OCI-LY7 (cell line): ENCODE results near the gene MIPEP. TPM values are rescaled to one million over a fixed set of nuclear protein-coding genes. Genes with fewer than 3 reads are reported as not detected.

Experiments
- BruUV-seq: library from RNA; stranded (reverse); fragments of 400-500 nt; replicated peaks from 2 replicates; lab custom pipeline; 2021; lab: Mats Ljungman, UMichigan
- CTCF ChIA-PET: fragments of 300-600 bp; sonication (Branson Sonifier 250); formaldehyde crosslinking; loops from one replicate; lab custom pipeline; 2022; ENCODE audit warnings: antibody characterized with exemption; ENCODE audit not compliant: unreplicated experiment; lab: Charles Lee
- POLR2A ChIA-PET: fragments of 300-600 bp; sonication (Branson Sonifier 250); formaldehyde crosslinking; loops from one replicate; lab custom pipeline; 2022; ENCODE audit warnings: antibody characterized with exemption; lab: Charles Lee
- DNase-seq: peaks from one replicate; pipeline ENCODE4 v3.0.0-alpha.2; 2015; ENCODE audit warnings: low spot score
- H2AFZ ChIP-seq: fragments of 200-600 bp; sonication (generic), shearing (Covaris generic); 2 replicates; pipeline ENCODE4 v1.6.1; 2014; ENCODE audit warnings: mild to moderate bottlenecking, antibody characterized with exemption, low read length, moderate library complexity
- H3K27ac ChIP-seq: fragments of 200-600 bp; sonication (generic); 2 replicates; pipeline ENCODE4 v1.5.1; 2014; ENCODE audit warnings: mixed run types, low read depth, mild to moderate bottlenecking, moderate library complexity, low read length, inconsistent platforms; ENCODE audit not compliant: poor library complexity, severe bottlenecking
- H3K36me3 ChIP-seq: fragments of 200-600 bp; sonication (generic); 2 replicates; pipeline ENCODE4 v1.6.1; 2014; ENCODE audit warnings: mild to moderate bottlenecking, antibody characterized with exemption, low read length, moderate library complexity, mixed read lengths; ENCODE audit not compliant: insufficient read depth
- H3K4me1 ChIP-seq: fragments of 200-600 bp; sonication (generic); 2 replicates; pipeline ENCODE4 v1.5.1; 2014; ENCODE audit warnings: mild to moderate bottlenecking, low read length; ENCODE audit not compliant: insufficient read depth, poor library complexity, severe bottlenecking
- H3K4me2 ChIP-seq: fragments of 200-600 bp; sonication (generic); 2 replicates; pipeline ENCODE4 v1.6.1; 2014; ENCODE audit warnings: mild to moderate bottlenecking, low read length
- H3K4me3 ChIP-seq: fragments of 200-600 bp; sonication (generic); 2 replicates; pipeline ENCODE4 v1.5.1; 2014; ENCODE audit warnings: mild to moderate bottlenecking, low read depth, low read length; ENCODE audit not compliant: poor library complexity, severe bottlenecking
- H3K79me2 ChIP-seq: fragments of 200-600 bp; sonication (generic); 2 replicates; pipeline ENCODE4 v1.6.1; 2016; ENCODE audit warnings: low read depth, mild to moderate bottlenecking, low read length, moderate library complexity, mixed read lengths; ENCODE audit not compliant: insufficient read depth
- H3K9me2 ChIP-seq: fragments of 200-600 bp; sonication (generic); 2 replicates; pipeline ENCODE4 v1.6.1; 2016; ENCODE audit warnings: mild to moderate bottlenecking, low read length, mixed read lengths; ENCODE audit not compliant: insufficient read depth
- H3K9me3 ChIP-seq: fragments of 200-600 bp; sonication (generic); 2 replicates; pipeline ENCODE4 v1.6.1; 2014; ENCODE audit warnings: mild to moderate bottlenecking, mixed run types, low read length, mixed read lengths
- H4K20me1 ChIP-seq: fragments of 200-600 bp; sonication (generic); 2 replicates; pipeline ENCODE4 v1.6.1; 2014; ENCODE audit warnings: mild to moderate bottlenecking, antibody characterized with exemption, low read length, moderate library complexity, mixed read lengths; ENCODE audit not compliant: insufficient read depth
- CTCF ChIP-seq: fragments of 200-600 bp; sonication (generic); conservative IDR thresholded peaks from 2 replicates; pipeline ENCODE4 v1.5.1; 2014; ENCODE audit warnings: mild to moderate bottlenecking, antibody characterized with exemption, low read length, moderate library complexity, mixed read lengths
- EZH2phosphoT487 ChIP-seq: fragments of 200-600 bp; sonication (generic); IDR thresholded peaks from 2 replicates; pipeline ENCODE4 v1.6.1; 2018; ENCODE audit warnings: low read depth, borderline replicate concordance, mild to moderate bottlenecking, mixed run types, antibody characterized with exemption, low read length, moderate library complexity, mixed read lengths
- intact Hi-C: fragments of 100-400 bp; cut with micrococcal nuclease; formaldehyde crosslinking; loops from one replicate; pipeline ENCODE4 v1.10.0; 2022; ENCODE audit not compliant: unreplicated experiment
- total RNA-seq, 2 experiments: library from RNA; depleted of rRNA in 1 of 2; stranded (reverse); fragments of >200 nt in 1 of 2; shearing (Covaris generic) in 1 of 2; gene quantifications; 2 replicates each; pipeline ENCODE4 v1.2.3, GENCODE V29; 2014 to 2022

Gene MIPEP
- total RNA-seq, 2 experiments from 2014 or later = 13.5 to 15.7 TPM

DNA sequence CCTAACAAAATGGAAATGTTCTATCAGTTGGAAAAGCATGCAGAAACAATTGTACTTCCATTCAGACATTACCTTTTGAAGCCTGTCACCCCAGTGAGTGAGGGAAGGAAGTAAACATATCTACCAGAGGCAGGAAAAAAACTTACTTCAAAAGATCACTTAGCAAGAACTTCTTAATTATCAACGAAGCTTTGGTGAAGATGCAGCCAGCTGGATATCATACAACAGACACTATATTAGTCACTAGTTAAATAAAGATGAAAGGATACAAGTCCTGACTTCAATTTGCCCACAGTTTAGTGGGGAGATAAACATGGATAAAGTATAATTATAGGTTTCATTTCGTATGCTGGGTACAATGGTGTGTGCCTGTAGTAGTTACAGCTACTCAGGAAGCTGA is 170.2 kb downstream of the MIPEP start:
- Histone ChIP-seq H3K27ac (no peak overlapping the region), H3K79me2 (no peaks in the 10 kb centered on the region), H3K4me3 (no peak overlapping the region), H3K9me2 (no peaks in the 10 kb centered on the region), H3K9me3 (no peaks in the 10 kb centered on the region), H3K4me1 (no peaks in the 10 kb centered on the region), H2AFZ (no peak overlapping the region), H4K20me1 (no peaks in the 10 kb centered on the region), H3K36me3 (no peaks in the 10 kb centered on the region), H3K4me2 (no peak overlapping the region)
- CTCF ChIA-PET = no interaction called here
- POLR2A ChIA-PET = no interaction called here
- DNase-seq = no peak
- intact Hi-C loops = no loop called here
- TF ChIP-seq EZH2phosphoT487 (no peak), CTCF (no peak)
- no TSS peak for BruUV-seq

- H3K4me3 ChIP-seq = no peak overlapping the region
- no peaks in the 10 kb centered on the region for H3K9me3 ChIP-seq
- intact Hi-C loops = no loop called here
- H3K4me1 ChIP-seq = no peaks in the 10 kb centered on the region
- H3K9me2 ChIP-seq = no peaks in the 10 kb centered on the region
- DNase-seq = no peak
- H3K36me3 ChIP-seq = no peaks in the 10 kb centered on the region
- TF ChIP-seq EZH2phosphoT487 (no peak), CTCF (no peak)
- H3K4me2 ChIP-seq = no peak overlapping the region
- H2AFZ ChIP-seq = no peak overlapping the region
- CTCF ChIA-PET = no interaction called here
- no peak overlapping the region for H3K27ac ChIP-seq
- no peaks in the 10 kb centered on the region for H4K20me1 ChIP-seq
- no TSS peak for BruUV-seq
- H3K79me2 ChIP-seq = no peaks in the 10 kb centered on the region
- POLR2A ChIA-PET = interaction anchor here (1.3 kb wide), 1 partner anchor 18 kb away, joined by 3 read pairs; no protein-coding TSS in a partner anchor
Observed at GRCh38 chr13:23716401-23716800, 172.8 kb downstream of the MIPEP start.

DNA sequence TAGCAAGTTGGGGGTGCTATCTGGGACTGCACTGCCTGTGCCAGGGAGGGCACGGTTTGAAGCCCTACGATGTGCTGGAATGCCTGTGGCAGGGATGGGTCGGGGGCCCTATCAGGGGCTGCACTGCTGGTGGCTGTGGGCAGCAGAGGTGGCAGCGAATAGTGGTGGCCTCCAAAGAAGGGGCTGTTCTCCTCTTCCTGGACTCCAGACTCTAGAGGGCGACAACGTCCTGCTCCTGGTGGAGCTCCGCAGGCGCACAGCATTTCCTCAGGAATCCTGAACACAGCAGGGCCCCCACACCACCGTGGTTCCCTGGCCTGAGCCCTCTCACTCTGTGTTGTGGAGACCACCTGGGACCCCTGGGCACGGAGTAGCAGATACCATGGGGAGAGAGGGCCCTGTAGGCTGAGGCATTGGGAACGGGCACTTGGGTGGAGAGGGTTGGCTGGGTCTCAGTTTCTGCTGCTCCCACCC is 173.4 kb downstream of the MIPEP start:
- Histone ChIP-seq H3K27ac (no peak overlapping the region), H3K4me1 (no peaks in the 10 kb centered on the region), H3K9me2 (no peaks in the 10 kb centered on the region), H3K9me3 (no peaks in the 10 kb centered on the region), H3K4me3 (no peak overlapping the region), H4K20me1 (no peaks in the 10 kb centered on the region), H3K36me3 (no peaks in the 10 kb centered on the region), H3K4me2 (no peak overlapping the region), H3K79me2 (no peaks in the 10 kb centered on the region), H2AFZ (no peak overlapping the region)
- TF ChIP-seq CTCF (peak; percentile 64), EZH2phosphoT487 (no peak)
- CTCF ChIA-PET = no interaction called here
- peak; percentile 26 for DNase-seq
- POLR2A ChIA-PET = interaction anchor here (1.3 kb wide), 1 partner anchor 18 kb away, joined by 3 read pairs; no protein-coding TSS in a partner anchor
- intact Hi-C loops = loop anchor here (1.0 kb wide), 1 partner anchor 156 kb away; no protein-coding TSS in a partner anchor
- BruUV-seq = no TSS peak
